GM23248 (cell line): ENCODE data around the gene PACRGL.

ENCODE experiments used
- EZH2 ChIP-seq: fragments of 200-600 bp; sonication (generic); IDR thresholded peaks from 2 replicates; pipeline ENCODE4 v1.6.1; 2018; ENCODE audit warnings: antibody characterized with exemption, mild to moderate bottlenecking; ENCODE audit not compliant: insufficient read depth, poor library complexity, severe bottlenecking
- EZH2phosphoT487 ChIP-seq: fragments of 200-600 bp; sonication (generic); IDR thresholded peaks from 2 replicates; pipeline ENCODE4 v1.6.1; 2018; ENCODE audit warnings: antibody characterized with exemption, moderate library complexity, mild to moderate bottlenecking, low read depth; ENCODE audit not compliant: insufficient read depth

GRCh38 chr4:20764366-20764992 lies 64.2 kb downstream of the PACRGL start:
- TF ChIP-seq EZH2 (no peak), EZH2phosphoT487 (no peak)
